HG02678 (cell line): ENCODE measurements around the gene POPDC3.

Source experiments
- ATAC-seq: cut with Tn5 transposase; IDR thresholded peaks from one replicate; pipeline ENCODE4 v1.9.1; 2021; ENCODE audit warnings: mild to moderate bottlenecking, moderate library complexity; ENCODE audit not compliant: unreplicated experiment

The POPDC3 gene

GRCh38 chr6:105153676-105154075 lies 26.1 kb downstream of the POPDC3 start:
- ATAC-seq = no peak

GRCh38 chr6:105152880-105153279 lies 26.9 kb downstream of the POPDC3 start:
- no peak for ATAC-seq

GRCh38 chr6:105151644-105152043 lies 28.2 kb downstream of the POPDC3 start:
- ATAC-seq = no peak

GRCh38 chr6:105138141-105138540 lies 41.7 kb downstream of the POPDC3 start:
- no peak for ATAC-seq

- no peak for ATAC-seq
Observed at GRCh38 chr6:105137388-105137787, 42.4 kb downstream of the POPDC3 start.

GRCh38 chr6:105136431-105137350 lies 43.1 kb downstream of the POPDC3 start:
- ATAC-seq = peak; percentile 54

- no peak for ATAC-seq
Observed at GRCh38 chr6:105135907-105136430, 43.8 kb downstream of the POPDC3 start.

- ATAC-seq = no peak
Observed at GRCh38 chr6:105135056-105135455, 44.8 kb downstream of the POPDC3 start.

- no peak for ATAC-seq
Observed at GRCh38 chr6:105122717-105123116, 57.1 kb downstream of the POPDC3 start.

- ATAC-seq = no peak
Observed at GRCh38 chr6:105121981-105122380, 57.8 kb downstream of the POPDC3 start.

GRCh38 chr6:105120570-105120969 lies 59.2 kb downstream of the POPDC3 start:
- ATAC-seq = no peak

- ATAC-seq = no peak
Observed at GRCh38 chr6:105116150-105116549, 63.7 kb downstream of the POPDC3 start.

GRCh38 chr6:105113422-105113821 lies 66.4 kb downstream of the POPDC3 start:
- no peak for ATAC-seq

GRCh38 chr6:105112577-105112976 lies 67.2 kb downstream of the POPDC3 start:
- ATAC-seq = no peak

GRCh38 chr6:105111871-105112270 lies 67.9 kb downstream of the POPDC3 start:
- ATAC-seq = no peak

- ATAC-seq = no peak
Observed at GRCh38 chr6:105111105-105111504, 68.7 kb downstream of the POPDC3 start.

- ATAC-seq = no peak
Observed at GRCh38 chr6:105109955-105110895, 69.6 kb downstream of the POPDC3 start.

GRCh38 chr6:105108631-105109262 lies 71.1 kb downstream of the POPDC3 start:
- ATAC-seq = no peak
